ENCODE measurements around the gene ZNF205. TPM values are rescaled to one million over a fixed set of nuclear protein-coding genes. Genes with fewer than 3 reads are reported as not detected.

Gene ZNF205
- total RNA-seq, 1 donor from 2014 or later, result not detected

DNA sequence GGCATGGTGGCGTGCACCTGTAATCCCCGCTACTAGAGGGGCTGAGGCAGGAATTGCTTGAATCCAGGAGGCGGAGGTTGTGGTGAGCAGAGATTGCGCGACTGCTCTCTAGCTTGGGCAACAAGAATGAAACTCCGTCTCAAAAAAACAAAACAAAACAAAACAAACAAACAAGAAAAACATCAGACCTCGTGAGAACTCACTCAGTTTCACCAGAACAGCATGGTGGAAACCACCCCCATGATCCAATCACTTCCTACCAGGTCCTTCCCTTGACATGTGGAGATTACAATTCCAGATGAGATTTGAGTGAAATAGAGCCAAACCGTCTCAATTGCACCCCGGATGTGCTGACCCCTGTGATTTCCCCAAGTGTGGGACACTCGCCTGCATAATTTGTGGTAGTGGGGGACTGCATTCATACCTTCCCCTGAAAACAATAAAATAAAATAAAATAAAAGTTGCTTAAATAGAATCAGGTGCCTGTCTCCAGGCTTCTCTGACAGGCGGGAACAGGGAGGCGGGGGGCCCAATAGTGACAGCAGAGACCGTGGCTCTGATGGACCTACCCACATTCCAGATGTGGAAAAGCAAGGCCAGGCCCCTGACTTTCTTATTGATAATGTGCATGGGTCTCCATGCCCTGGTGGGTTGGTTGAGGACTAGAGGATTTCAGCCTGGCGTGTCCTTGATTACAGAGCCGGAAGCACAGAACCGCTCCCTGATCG, 26.4 kb upstream of the ZNF205 start:
- ChIA-PET CTCF (no interaction called here), POLR2A (interaction anchor here (0.9 kb wide), 1 partner anchor 11 kb away, joined by 6 read pairs; no protein-coding TSS in a partner anchor)
- peaks cover 5% of the 10 kb centered on the region for H3K4me1 Mint-ChIP-seq
- no peaks in the 10 kb centered on the region for H3K9me3 Mint-ChIP-seq
- H3K27me3 Mint-ChIP-seq, result peaks cover 10% of the 10 kb centered on the region
- no peak for ATAC-seq (ENCODE audit: low read depth)
- intact Hi-C loops (cut with micrococcal nuclease), result no loop called here
- no peak overlapping the region for H3K4me3 Mint-ChIP-seq
- DNase-seq, result no peak
- H3K27ac Mint-ChIP-seq, result no peak overlapping the region
- TF ChIP-seq, protein P1, sequence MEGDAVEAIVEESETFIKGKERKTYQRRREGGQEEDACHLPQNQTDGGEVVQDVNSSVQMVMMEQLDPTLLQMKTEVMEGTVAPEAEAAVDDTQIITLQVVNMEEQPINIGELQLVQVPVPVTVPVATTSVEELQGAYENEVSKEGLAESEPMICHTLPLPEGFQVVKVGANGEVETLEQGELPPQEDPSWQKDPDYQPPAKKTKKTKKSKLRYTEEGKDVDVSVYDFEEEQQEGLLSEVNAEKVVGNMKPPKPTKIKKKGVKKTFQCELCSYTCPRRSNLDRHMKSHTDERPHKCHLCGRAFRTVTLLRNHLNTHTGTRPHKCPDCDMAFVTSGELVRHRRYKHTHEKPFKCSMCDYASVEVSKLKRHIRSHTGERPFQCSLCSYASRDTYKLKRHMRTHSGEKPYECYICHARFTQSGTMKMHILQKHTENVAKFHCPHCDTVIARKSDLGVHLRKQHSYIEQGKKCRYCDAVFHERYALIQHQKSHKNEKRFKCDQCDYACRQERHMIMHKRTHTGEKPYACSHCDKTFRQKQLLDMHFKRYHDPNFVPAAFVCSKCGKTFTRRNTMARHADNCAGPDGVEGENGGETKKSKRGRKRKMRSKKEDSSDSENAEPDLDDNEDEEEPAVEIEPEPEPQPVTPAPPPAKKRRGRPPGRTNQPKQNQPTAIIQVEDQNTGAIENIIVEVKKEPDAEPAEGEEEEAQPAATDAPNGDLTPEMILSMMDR (IDR thresholded peaks at IDR 0.05), result no peak
- no peaks in the 10 kb centered on the region for H3K36me3 Mint-ChIP-seq (ENCODE audit: low read depth)

GRCh38 chr16:3086596-3087242, 25.7 kb upstream of the ZNF205 start:
- Mint-ChIP-seq H3K4me3 (no peak overlapping the region), H3K27me3 (peaks cover 10% of the 10 kb centered on the region)

GRCh38 chr16:3087243-3088235, 24.8 kb upstream of the ZNF205 start:
- Mint-ChIP-seq H3K27ac (no peak overlapping the region), H3K9me3 (no peaks in the 10 kb centered on the region), H3K27me3 (peaks cover 10% of the 10 kb centered on the region), H3K36me3 (ENCODE audit: low read depth) (no peaks in the 10 kb centered on the region), H3K4me3 (no peak overlapping the region), H3K4me1 (peaks cover 5% of the 10 kb centered on the region)
- no peak for DNase-seq
- ChIA-PET CTCF (no interaction called here), POLR2A (no interaction called here)
- no peak for ATAC-seq (ENCODE audit: low read depth)
- intact Hi-C loops (cut with micrococcal nuclease), result no loop called here
- TF ChIP-seq, protein P1 (IDR thresholded peaks at IDR 0.05), result no peak

More at GRCh38 chr16:3086596-3087242, 25.7 kb upstream of the ZNF205 start:
- TF ChIP-seq, protein P1 (IDR thresholded peaks at IDR 0.05), result no peak
- ATAC-seq (ENCODE audit: low read depth) (no peak), DNase-seq (no peak)
- Mint-ChIP-seq H3K4me1 (peaks cover 5% of the 10 kb centered on the region), H3K9me3 (no peaks in the 10 kb centered on the region), H3K36me3 (ENCODE audit: low read depth) (no peaks in the 10 kb centered on the region), H3K27ac (no peak overlapping the region)
- CTCF ChIA-PET, result no interaction called here
- intact Hi-C loops (cut with micrococcal nuclease), result no loop called here
- POLR2A ChIA-PET, result no interaction called here

DNA sequence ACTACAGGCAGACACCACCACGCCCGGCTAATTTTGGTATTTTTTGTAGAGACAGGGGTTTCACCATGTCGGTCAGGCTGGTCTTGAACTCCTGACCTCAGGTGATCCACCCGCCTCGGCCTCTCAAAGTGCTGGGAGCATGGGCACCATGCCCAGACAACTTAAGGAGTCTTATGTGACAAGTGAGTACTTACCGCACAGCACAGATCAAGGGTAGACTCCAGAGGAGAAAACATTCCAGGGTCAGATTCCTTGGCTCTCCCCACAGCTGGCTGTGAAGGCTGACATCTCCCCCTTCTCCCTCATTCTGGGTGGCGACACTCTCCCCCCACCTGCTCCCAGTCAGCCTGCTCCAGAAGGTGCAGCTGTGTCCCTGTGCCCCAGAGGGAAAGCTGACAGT, 23.9 kb upstream of the ZNF205 start:
- Mint-ChIP-seq H3K9me3 (no peaks in the 10 kb centered on the region), H3K36me3 (ENCODE audit: low read depth) (no peaks in the 10 kb centered on the region), H3K27ac (no peak overlapping the region), H3K4me3 (no peak overlapping the region), H3K27me3 (peaks cover 10% of the 10 kb centered on the region), H3K4me1 (peaks cover 5% of the 10 kb centered on the region)
- intact Hi-C loops (cut with micrococcal nuclease), result no loop called here
- POLR2A ChIA-PET, result interaction anchor here (0.6 kb wide), 1 partner anchor 72 kb away, joined by 12 read pairs; no protein-coding TSS in a partner anchor
- TF ChIP-seq, protein P1 (IDR thresholded peaks at IDR 0.05), result no peak
- no peak for ATAC-seq (ENCODE audit: low read depth)
- CTCF ChIA-PET, result no interaction called here
- no peak for DNase-seq

Measured in activated B cell treated with CpG ODN at 0.5 μM for 24 hours (primary cell).